Suprapubic skin (tissue), 4 donors: ENCODE measurements around the gene ZBED6.

ENCODE experiments used
- CTCF ChIP-seq, 2 donors: fragments of 200-600 bp in 1 of 2; fragments of 450-650 bp in 1 of 2; sonication (generic) in 1 of 2; IDR thresholded peaks; one replicate each; pipeline ENCODE4 v1.5.1; 2016 to 2019; ENCODE audit warnings: antibody characterized with exemption in 2 of 2, mild to moderate bottlenecking in 1 of 2, moderate library complexity in 1 of 2
- POLR2A ChIP-seq, 2 donors: fragments of 450-650 bp; IDR thresholded peaks; one replicate each; pipeline ENCODE4 v1.6.1; 2017; ENCODE audit warnings: antibody characterized with exemption in 2 of 2, mild to moderate bottlenecking in 2 of 2, moderate library complexity in 2 of 2
- POLR2AphosphoS5 ChIP-seq, 3 donors: sonication (generic); formaldehyde crosslinking; IDR thresholded peaks; one replicate each; pipeline ENCODE4 v1.6.1; 2017; ENCODE audit warnings: antibody characterized with exemption in 3 of 3

- TF ChIP-seq CTCF (IDR thresholded peaks at IDR 0.05) = no peak
- TF ChIP-seq POLR2AphosphoS5 (IDR thresholded peaks at IDR 0.05) = no peak
- TF ChIP-seq POLR2A (IDR thresholded peaks at IDR 0.05) = no peak
These were observed 17.3 kb upstream of the ZBED6 start for GRCh38 chr1:203778146-203778545.
